Left lung (tissue), 10 donors: Measurements from ENCODE around the gene NRTN. TPM values are rescaled to one million over a fixed set of nuclear protein-coding genes. Genes with fewer than 3 reads are reported as not detected.
A peak's percentile ranks its signal among the peaks of the same experiment; 100 is the strongest.

Experiments
- ATAC-seq: fragments of 200-7000 bp; cut with Tn5 transposase; one replicate; pipeline ENCODE4 v1.9.1; 2020; ENCODE audit warnings: moderate library complexity
- DNase-seq, 4 donors: peaks; one replicate each; pipeline ENCODE4 v3.0.0-alpha.2; 2013 to 2020
- H3K27ac ChIP-seq, 2 donors: fragments of 200-600 bp; sonication (generic) in 1 of 2; one replicate each; pipeline versions ENCODE4 v1.5.0 to v1.8.0; 2020 to 2021
- H3K27me3 ChIP-seq, 2 donors: fragments of 200-600 bp; sonication (generic) in 1 of 2; one replicate each; pipeline versions ENCODE4 v1.5.0 to v1.8.0; 2020 to 2021
- H3K36me3 ChIP-seq, 2 donors: fragments of 200-600 bp; sonication (generic) in 1 of 2; one replicate each; pipeline versions ENCODE4 v1.5.0 to v1.8.0; 2020 to 2021
- H3K4me1 ChIP-seq, 2 donors: fragments of 200-600 bp; one replicate each; pipeline ENCODE4 v1.8.0; 2021
- H3K4me3 ChIP-seq, 2 donors: fragments of 200-600 bp; sonication (generic) in 1 of 2; one replicate each; pipeline versions ENCODE4 v1.5.0 to v1.8.0; 2020 to 2021; ENCODE audit warnings: mild to moderate bottlenecking in 1 of 2
- H3K9me3 ChIP-seq, 2 donors: fragments of 200-600 bp; sonication (generic) in 1 of 2; one replicate each; pipeline versions ENCODE4 v1.5.0 to v1.8.0; 2020 to 2021
- intact Hi-C, 2 donors: fragments of 100-400 bp; cut with DNase I; formaldehyde crosslinking; loops; one replicate each; pipeline versions ENCODE4 v1.11.2 to v1.14.2; 2022
- polyA plus RNA-seq, 6 donors: library from polyadenylated mRNA; unstranded; fragments of 120-200 nt; gene quantifications; one replicate each; pipeline ENCODE4 v1.2.1, GENCODE V29; 2013; ENCODE audit not compliant: insufficient read length in 6 of 6
- total RNA-seq, 2 donors: library from RNA; stranded (reverse); fragmentation: NEBNext Ultra II Directional; extraction: Animal tissue kit (Norgen Biotek cat#: 25700); gene quantifications; one replicate each; pipeline ENCODE4 v1.2.1, GENCODE V29; 2021
- TF ChIP-seq, protein P1 (sequence below), 2 donors: fragments of 200-600 bp; sonication (generic) in 1 of 2; IDR thresholded peaks; one replicate each; pipeline versions ENCODE4 v1.5.0 to v1.8.0; 2021; ENCODE audit warnings: antibody characterized with exemption in 2 of 2
- donor health status: DM: no; HTN: yes; CAD: no.
- donor health status: DM: no; HTN: no; CAD: no.

The NRTN gene
- total and polyA plus RNA-seq, 8 donors, result 0.93 to 1.9 (median 1.5) TPM

DNA sequence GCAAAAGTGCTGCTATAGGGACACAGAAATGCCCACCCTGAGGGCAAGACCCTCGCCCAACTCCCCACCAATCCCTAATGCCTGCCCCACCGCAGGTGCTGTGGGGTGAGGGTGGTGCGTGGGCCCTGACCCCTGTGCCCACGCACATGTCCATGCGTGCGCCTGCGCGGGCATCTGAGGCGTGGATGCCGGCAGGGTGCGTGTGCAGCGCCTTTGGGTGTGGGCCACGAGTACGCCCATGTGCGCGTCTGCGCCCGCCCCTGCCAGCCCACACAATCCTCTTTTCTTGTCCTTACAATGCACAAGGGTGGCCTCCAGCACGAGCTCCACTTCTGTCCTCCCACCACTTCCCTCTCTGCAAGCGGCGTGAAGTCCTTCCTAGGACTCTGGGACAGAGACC lies 20.3 kb downstream of the NRTN start:
- TF ChIP-seq, protein P1, sequence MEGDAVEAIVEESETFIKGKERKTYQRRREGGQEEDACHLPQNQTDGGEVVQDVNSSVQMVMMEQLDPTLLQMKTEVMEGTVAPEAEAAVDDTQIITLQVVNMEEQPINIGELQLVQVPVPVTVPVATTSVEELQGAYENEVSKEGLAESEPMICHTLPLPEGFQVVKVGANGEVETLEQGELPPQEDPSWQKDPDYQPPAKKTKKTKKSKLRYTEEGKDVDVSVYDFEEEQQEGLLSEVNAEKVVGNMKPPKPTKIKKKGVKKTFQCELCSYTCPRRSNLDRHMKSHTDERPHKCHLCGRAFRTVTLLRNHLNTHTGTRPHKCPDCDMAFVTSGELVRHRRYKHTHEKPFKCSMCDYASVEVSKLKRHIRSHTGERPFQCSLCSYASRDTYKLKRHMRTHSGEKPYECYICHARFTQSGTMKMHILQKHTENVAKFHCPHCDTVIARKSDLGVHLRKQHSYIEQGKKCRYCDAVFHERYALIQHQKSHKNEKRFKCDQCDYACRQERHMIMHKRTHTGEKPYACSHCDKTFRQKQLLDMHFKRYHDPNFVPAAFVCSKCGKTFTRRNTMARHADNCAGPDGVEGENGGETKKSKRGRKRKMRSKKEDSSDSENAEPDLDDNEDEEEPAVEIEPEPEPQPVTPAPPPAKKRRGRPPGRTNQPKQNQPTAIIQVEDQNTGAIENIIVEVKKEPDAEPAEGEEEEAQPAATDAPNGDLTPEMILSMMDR (IDR thresholded peaks at IDR 0.05), result no peak
- intact Hi-C loops, result no loop called here

DNA sequence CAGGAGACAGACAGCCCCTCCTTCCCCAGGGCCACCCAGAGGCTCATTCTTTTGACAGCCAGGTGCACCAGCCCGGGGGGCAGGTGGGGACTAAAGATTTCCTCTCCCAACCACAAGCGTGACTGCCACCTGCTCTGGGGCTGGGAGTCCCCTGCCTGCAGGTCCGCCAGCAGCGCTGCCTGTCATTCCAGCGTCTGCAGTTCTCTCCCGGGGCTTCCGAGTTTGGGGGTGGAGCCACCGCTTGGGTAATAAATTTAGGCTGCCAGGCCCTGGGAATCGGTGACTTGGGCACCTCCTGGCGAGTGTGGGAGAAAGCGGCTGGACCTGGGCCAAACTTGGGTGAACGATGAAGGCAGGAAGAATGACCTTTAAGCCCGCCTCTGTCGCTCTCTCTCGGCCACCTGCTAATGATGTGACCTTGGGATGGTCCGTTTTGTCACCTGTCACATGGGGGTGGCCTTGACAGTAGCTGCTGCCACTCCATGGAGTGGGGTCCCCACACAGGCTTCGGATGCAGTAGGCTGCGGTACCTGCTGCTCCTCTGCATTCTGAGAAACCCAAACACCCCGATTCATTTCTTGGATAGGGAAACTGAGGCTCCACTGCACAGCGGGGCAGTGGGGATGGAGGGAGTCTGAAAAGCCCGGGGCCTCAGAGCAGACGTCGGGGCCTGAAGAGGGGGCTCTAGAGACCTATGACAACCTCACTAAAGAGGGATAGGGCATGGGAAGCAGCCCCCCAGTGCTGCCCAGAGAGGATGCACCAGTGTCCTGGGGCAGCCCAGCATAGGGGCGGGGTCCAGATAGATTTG lies 21.9 kb downstream of the NRTN start:
- peak overlapping the region in 1 of 2 donors; percentile 47 for H3K4me3 ChIP-seq
- intact Hi-C loops, result no loop called here
- ATAC-seq (no peak), DNase-seq (peak in 2 of 4 donors; percentile 58 to 59)
- peaks cover 0 to 29% of the 10 kb centered on the region in 2 donors for H3K4me1 ChIP-seq
- H3K9me3 ChIP-seq, result no peaks in the 10 kb centered on the region
- H3K27me3 ChIP-seq, result peaks cover 0 to 74% of the 10 kb centered on the region in 2 donors
- no peak overlapping the region for H3K27ac ChIP-seq
- TF ChIP-seq, protein P1 (IDR thresholded peaks at IDR 0.05), result no peak
- H3K36me3 ChIP-seq, result no peaks in the 10 kb centered on the region

More for the DNA sequence above, 20.3 kb downstream of the NRTN start:
- H3K36me3 ChIP-seq, result no peaks in the 10 kb centered on the region
- H3K4me3 ChIP-seq, result no peak overlapping the region
- ATAC-seq (no peak), DNase-seq (no peak)
- peaks cover 0 to 29% of the 10 kb centered on the region in 2 donors for H3K4me1 ChIP-seq
- H3K9me3 ChIP-seq, result no peaks in the 10 kb centered on the region
- peaks cover 0 to 69% of the 10 kb centered on the region in 2 donors for H3K27me3 ChIP-seq
- H3K27ac ChIP-seq, result no peak overlapping the region

DNA sequence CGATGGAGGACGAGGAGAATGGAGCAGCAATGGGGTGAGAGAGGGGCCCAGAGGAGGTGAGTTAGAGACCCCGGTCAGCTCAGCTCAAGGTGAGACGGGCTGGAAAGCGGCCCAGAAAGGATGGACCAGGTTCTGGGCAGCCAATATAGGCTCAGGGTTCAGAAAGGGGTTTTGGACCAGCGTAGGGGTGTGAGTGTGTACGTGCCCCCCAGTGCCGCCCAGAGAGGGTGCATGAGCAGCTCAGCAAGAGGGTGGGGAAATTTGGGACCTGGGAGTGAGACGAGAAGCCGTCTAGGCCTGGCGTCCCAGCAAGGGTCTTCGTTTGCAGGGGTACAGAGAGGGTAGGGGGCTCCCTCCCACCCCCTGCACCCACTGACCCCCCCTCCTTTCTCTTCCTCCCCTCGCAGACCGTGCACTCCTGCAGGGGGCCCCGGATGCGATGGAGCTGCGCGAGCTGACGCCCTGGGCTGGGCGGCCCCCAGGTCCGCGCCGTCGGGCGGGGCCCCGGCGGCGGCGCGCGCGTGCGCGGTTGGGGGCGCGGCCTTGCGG lies 22.5 kb downstream of the NRTN start:
- H3K9me3 ChIP-seq, result no peaks in the 10 kb centered on the region
- H3K36me3 ChIP-seq, result no peaks in the 10 kb centered on the region
- DNase-seq (no peak), ATAC-seq (no peak)
- peaks cover 0 to 73% of the 10 kb centered on the region in 2 donors for H3K27me3 ChIP-seq
- H3K27ac ChIP-seq, result peak overlapping the region in 1 of 2 donors; percentile 78
- H3K4me1 ChIP-seq, result peaks cover 0 to 29% of the 10 kb centered on the region in 2 donors
- intact Hi-C loops, result no loop called here
- TF ChIP-seq, protein P1 (IDR thresholded peaks at IDR 0.05), result peak in 1 of 2 donors; percentile 9
- H3K4me3 ChIP-seq, result peak overlapping the region; percentile 21 to 47

DNA sequence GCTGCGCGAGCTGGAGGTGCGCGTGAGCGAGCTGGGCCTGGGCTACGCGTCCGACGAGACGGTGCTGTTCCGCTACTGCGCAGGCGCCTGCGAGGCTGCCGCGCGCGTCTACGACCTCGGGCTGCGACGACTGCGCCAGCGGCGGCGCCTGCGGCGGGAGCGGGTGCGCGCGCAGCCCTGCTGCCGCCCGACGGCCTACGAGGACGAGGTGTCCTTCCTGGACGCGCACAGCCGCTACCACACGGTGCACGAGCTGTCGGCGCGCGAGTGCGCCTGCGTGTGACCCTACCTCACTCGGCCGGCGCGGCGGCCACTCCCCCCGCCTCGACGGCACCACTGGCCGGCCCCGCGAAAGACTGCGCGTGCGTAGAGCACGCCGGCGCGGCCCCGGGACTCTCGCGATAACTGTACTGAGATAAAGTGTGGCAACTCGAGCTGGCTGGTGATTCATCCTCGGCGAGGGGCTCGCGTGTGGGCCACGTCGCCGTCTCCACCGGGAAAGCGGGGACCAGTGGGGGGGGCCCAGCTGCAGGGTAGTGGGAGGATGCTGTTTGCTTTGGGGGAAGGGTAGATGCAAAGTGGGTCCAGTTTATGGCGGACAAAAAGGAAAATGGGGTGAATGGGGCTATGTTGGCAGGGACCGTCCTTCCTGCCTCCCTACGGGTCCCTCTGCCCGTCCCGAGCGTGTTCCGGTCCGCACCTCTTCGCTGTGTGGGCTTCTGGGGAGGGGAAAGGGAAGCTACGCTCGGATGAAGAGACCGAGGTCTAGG lies 23.2 kb downstream of the NRTN start:
- Histone ChIP-seq H3K4me1 (peaks cover 0 to 29% of the 10 kb centered on the region in 2 donors), H3K36me3 (no peaks in the 10 kb centered on the region), H3K9me3 (no peaks in the 10 kb centered on the region), H3K27me3 (peaks cover 0 to 66% of the 10 kb centered on the region in 2 donors), H3K4me3 (peak overlapping the region; percentile 47 to 53), H3K27ac (peak overlapping the region; percentile 72 to 78)
- TF ChIP-seq, protein P1 (IDR thresholded peaks at IDR 0.05), result no peak
- peak; percentile 91 to 97 (median 94) for DNase-seq
- intact Hi-C loops, result no loop called here
- peak; percentile 86 for ATAC-seq
